ENCODE measurements around the gene PATZ1.

GRCh38 chr22:31287818-31288495 is 58.2 kb downstream of the PATZ1 start:
- TF ChIP-seq CTCF (conservative IDR thresholded peaks at IDR 0.05; ENCODE audit: low read depth, low read length) (no peak), EZH2 (IDR thresholded peaks at IDR 0.05; ENCODE audit: borderline replicate concordance, low read depth, low read length, poor library complexity, severe bottlenecking) (no peak)

All from A673 (cell line).